PC-9 (cell line): ENCODE data around the gene DOHH. TPM values are rescaled to one million over a fixed set of nuclear protein-coding genes. Genes with fewer than 3 reads are reported as not detected.

Source experiments
- BruUV-seq: library from RNA; stranded (reverse); fragments of 400-500 nt; replicated peaks from 2 replicates; lab custom pipeline; 2021; lab: Mats Ljungman, UMichigan
- CTCF ChIA-PET: fragments of 300-600 bp; sonication (Branson Sonifier 250); formaldehyde crosslinking; loops from one replicate; lab custom pipeline; 2022; ENCODE audit warnings: antibody characterized with exemption; lab: Charles Lee
- POLR2A ChIA-PET: fragments of 300-600 bp; sonication (Branson Sonifier 250); formaldehyde crosslinking; loops from one replicate; lab custom pipeline; 2022; ENCODE audit warnings: antibody characterized with exemption; ENCODE audit not compliant: unreplicated experiment; lab: Charles Lee
- DNase-seq, 2 experiments: peaks; one replicate each; pipeline versions ENCODE4 v3.0.0 to v3.0.0-alpha.2; 2015 to 2022; ENCODE audit warnings: mixed read lengths in 1 of 2
- H2AFZ ChIP-seq: fragments of 200-600 bp; sonication (generic); 2 replicates; pipeline ENCODE4 v1.8.1; 2017; ENCODE audit warnings: antibody characterized with exemption
- H3F3A ChIP-seq: fragments of 200-600 bp; sonication (generic); 2 replicates; pipeline ENCODE4 v1.8.1; 2017; ENCODE audit warnings: antibody characterized with exemption, mild to moderate bottlenecking, low read depth; ENCODE audit not compliant: insufficient read depth
- H3K27ac ChIP-seq: fragments of 200-600 bp; sonication (generic); 2 replicates; pipeline ENCODE4 v1.6.1; 2016; ENCODE audit warnings: mixed run types
- H3K27me3 ChIP-seq: fragments of 200-600 bp; sonication (generic); 2 replicates; pipeline ENCODE4 v1.6.1; 2016; ENCODE audit warnings: low read depth, mixed run types; ENCODE audit not compliant: insufficient read depth
- H3K36me3 ChIP-seq: fragments of 200-600 bp; sonication (generic); 2 replicates; pipeline ENCODE4 v1.6.1; 2016; ENCODE audit warnings: low read depth, mixed run types
- H3K4me1 ChIP-seq: fragments of 200-600 bp; sonication (generic); replicated peaks from 2 replicates; pipeline ENCODE4 v1.6.1; 2016; ENCODE audit warnings: mixed run types; ENCODE audit not compliant: insufficient read depth
- H3K4me2 ChIP-seq: fragments of 200-600 bp; sonication (generic); 2 replicates; pipeline ENCODE4 v1.6.1; 2017; ENCODE audit warnings: mixed run types
- H3K4me3 ChIP-seq: fragments of 200-600 bp; sonication (generic); 2 replicates; pipeline ENCODE4 v1.6.1; 2016; ENCODE audit warnings: mixed run types
- H3K79me2 ChIP-seq: fragments of 200-600 bp; sonication (generic); 2 replicates; pipeline ENCODE4 v1.6.1; 2017; ENCODE audit warnings: low read depth, mixed run types
- H3K9me2 ChIP-seq: fragments of 200-600 bp; sonication (generic); 2 replicates; pipeline ENCODE4 v1.8.1; 2017; ENCODE audit warnings: mild to moderate bottlenecking; ENCODE audit not compliant: insufficient read depth
- H3K9me3 ChIP-seq: fragments of 200-600 bp; sonication (generic); 2 replicates; pipeline ENCODE4 v1.8.1; 2016; ENCODE audit warnings: low read depth; ENCODE audit not compliant: insufficient read depth
- H4K20me1 ChIP-seq: fragments of 200-600 bp; sonication (generic); 2 replicates; pipeline ENCODE4 v1.8.1; 2017; ENCODE audit not compliant: insufficient read depth
- CTCF ChIP-seq: fragments of 200-600 bp; sonication (generic); conservative IDR thresholded peaks from 2 replicates; pipeline ENCODE4 v1.6.1; 2017; ENCODE audit warnings: mixed run types, antibody characterized with exemption, mild to moderate bottlenecking, moderate library complexity
- EZH2 ChIP-seq: fragments of 200-600 bp; sonication (generic); IDR thresholded peaks from 2 replicates; pipeline ENCODE4 v1.8.0; 2017; ENCODE audit warnings: antibody characterized with exemption, low read depth
- intact Hi-C: fragments of 100-400 bp; cut with micrococcal nuclease; formaldehyde crosslinking; loops from one replicate; pipeline ENCODE4 v1.10.0; 2022; ENCODE audit not compliant: unreplicated experiment
- total RNA-seq: library from RNA; stranded (reverse); gene quantifications from 2 replicates; pipeline ENCODE4 v1.2.3, GENCODE V29; 2021

The DOHH gene
- total RNA-seq, 1 experiment from 2014 or later = 7.7 TPM

GRCh38 chr19:3535235-3535535, 34.7 kb upstream of the DOHH start:
- Histone ChIP-seq H3K4me3 (no peak overlapping the region), H3K9me2 (no peaks in the 10 kb centered on the region), H4K20me1 (no peaks in the 10 kb centered on the region; the same call in 1 of the 2 replicates), H2AFZ (no peak overlapping the region), H3K79me2 (no peaks in the 10 kb centered on the region), H3K4me1 (no peaks in the 10 kb centered on the region), H3K9me3 (no peaks in the 10 kb centered on the region), H3K36me3 (no peaks in the 10 kb centered on the region), H3F3A (no peaks in the 10 kb centered on the region), H3K27ac (no peak overlapping the region), H3K27me3 (no peaks in the 10 kb centered on the region), H3K4me2 (no peak overlapping the region)
- intact Hi-C loops = no loop called here
- ChIA-PET CTCF (no interaction called here), POLR2A (no interaction called here)
- no peak for TF ChIP-seq CTCF
- TF ChIP-seq EZH2 = no peak
- no TSS peak for BruUV-seq
- no peak for DNase-seq

GRCh38 chr19:3534375-3535234, 34.1 kb upstream of the DOHH start:
- Histone ChIP-seq H3F3A (no peaks in the 10 kb centered on the region), H3K27me3 (no peaks in the 10 kb centered on the region), H3K79me2 (no peaks in the 10 kb centered on the region), H3K9me3 (no peaks in the 10 kb centered on the region), H3K4me3 (no peak overlapping the region), H3K4me2 (no peak overlapping the region), H3K4me1 (no peaks in the 10 kb centered on the region), H3K9me2 (no peaks in the 10 kb centered on the region), H3K27ac (no peak overlapping the region), H3K36me3 (no peaks in the 10 kb centered on the region), H2AFZ (no peak overlapping the region), H4K20me1 (no peaks in the 10 kb centered on the region; the same call in 1 of the 2 replicates)
- no TSS peak for BruUV-seq
- intact Hi-C loops = no loop called here
- no peak for TF ChIP-seq EZH2
- TF ChIP-seq CTCF = no peak
- CTCF ChIA-PET = no interaction called here
- POLR2A ChIA-PET = no interaction called here
- DNase-seq = no peak

- H3F3A ChIP-seq = no peaks in the 10 kb centered on the region
- ChIA-PET POLR2A (no interaction called here), CTCF (no interaction called here)
- no peak overlapping the region for H2AFZ ChIP-seq
- H3K36me3 ChIP-seq = no peaks in the 10 kb centered on the region
- no peaks in the 10 kb centered on the region for H3K9me2 ChIP-seq
- H3K4me2 ChIP-seq = no peak overlapping the region
- no peaks in the 10 kb centered on the region for H3K27me3 ChIP-seq
- no TSS peak for BruUV-seq
- no peaks in the 10 kb centered on the region for H3K4me1 ChIP-seq
- no peak for DNase-seq
- no peaks in the 10 kb centered on the region for H3K9me3 ChIP-seq
- no peaks in the 10 kb centered on the region for H3K79me2 ChIP-seq
- H3K27ac ChIP-seq = no peak overlapping the region
- no peaks in the 10 kb centered on the region; the same call in 1 of the 2 replicates for H4K20me1 ChIP-seq
- no peak overlapping the region for H3K4me3 ChIP-seq
- intact Hi-C loops = no loop called here
- TF ChIP-seq CTCF (no peak), EZH2 (no peak)
These were observed 33.2 kb upstream of the DOHH start for GRCh38 chr19:3533563-3534216.
